ENCODE results near the gene LGALS9. TPM values are rescaled to one million over a fixed set of nuclear protein-coding genes. Genes with fewer than 3 reads are reported as not detected.
"Not testable (repeated sequence)": the region's sequence is repeated elsewhere in the genome, so short reads cannot be mapped to it uniquely, and the experiment has no call there.

LGALS9 gene
- total RNA-seq, 1 donor from 2014 or later, result 9.4 TPM

GRCh38 chr17:27670791-27671590, 40.0 kb downstream of the LGALS9 start:
- H3K4me1 Mint-ChIP-seq (ENCODE audit: low read depth, unreplicated experiment), result no peaks in the 10 kb centered on the region
- H3K36me3 Mint-ChIP-seq (ENCODE audit: low read depth, unreplicated experiment), result peaks cover 2% of the 10 kb centered on the region
- Histone ChIP-seq H3K9me3 (ENCODE audit: insufficient read depth, low read depth, low read length) (no peaks in the 10 kb centered on the region), H4K20me1 (ENCODE audit: insufficient read depth, low read length) (no peaks in the 10 kb centered on the region), H3K9ac (ENCODE audit: low read length) (no peak overlapping the region), H3K4me3 (ENCODE audit: insufficient read depth, low read depth, low read length) (no peak overlapping the region), H3K27ac (ENCODE audit: low read depth, low read length) (no peak overlapping the region), H2AFZ (ENCODE audit: low read depth, low read length) (no peak overlapping the region), H3K79me2 (ENCODE audit: insufficient read depth, low read length) (no peaks in the 10 kb centered on the region), H3K36me3 (ENCODE audit: insufficient read depth, low read length) (no peaks in the 10 kb centered on the region), H3K4me1 (ENCODE audit: insufficient read depth, low read length) (no peaks in the 10 kb centered on the region), H3K4me2 (ENCODE audit: low read length) (no peak overlapping the region), H3K27me3 (ENCODE audit: insufficient read depth, low read length) (no peaks in the 10 kb centered on the region)
- DNase-seq (ENCODE audit: low read depth) (no peak), FAIRE-seq (no peak)
- peaks cover 31% of the 10 kb centered on the region for H3K27me3 Mint-ChIP-seq (ENCODE audit: low read depth, unreplicated experiment)
- TF ChIP-seq EZH2 (IDR thresholded peaks at IDR 0.05; ENCODE audit: insufficient read depth, low read length), result no peak
- no peak for TF ChIP-seq CTCF (IDR thresholded peaks at IDR 0.05; ENCODE audit: insufficient read depth, low read depth, low read length)
- H3K4me3 Mint-ChIP-seq (ENCODE audit: unreplicated experiment), result no peak overlapping the region
- no peaks in the 10 kb centered on the region for H3K9me3 Mint-ChIP-seq (ENCODE audit: unreplicated experiment)
- no peak overlapping the region for H3K27ac Mint-ChIP-seq (ENCODE audit: unreplicated experiment)

DNA sequence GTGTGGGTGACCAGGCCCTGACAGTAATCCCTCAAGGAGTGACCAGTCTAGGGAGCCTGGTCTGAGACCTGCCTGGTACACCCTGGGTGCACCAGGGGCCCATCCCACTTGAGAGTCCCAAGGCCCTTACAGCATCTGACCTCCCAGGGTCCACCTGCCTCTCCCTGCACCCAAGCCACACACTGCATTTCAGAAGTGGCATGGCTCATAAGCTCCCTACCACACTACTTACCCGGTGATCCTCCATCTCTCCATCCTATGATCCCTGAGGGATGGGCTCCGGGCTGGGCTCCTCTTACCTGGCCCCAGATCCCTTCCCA, 40.6 kb downstream of the LGALS9 start:
- Mint-ChIP-seq H3K27me3 (ENCODE audit: low read depth, unreplicated experiment) (peaks cover 33% of the 10 kb centered on the region), H3K27ac (ENCODE audit: unreplicated experiment) (no peak overlapping the region), H3K36me3 (ENCODE audit: low read depth, unreplicated experiment) (peaks cover 2% of the 10 kb centered on the region), H3K4me1 (ENCODE audit: low read depth, unreplicated experiment) (no peaks in the 10 kb centered on the region), H3K9me3 (ENCODE audit: unreplicated experiment) (no peaks in the 10 kb centered on the region), H3K4me3 (ENCODE audit: unreplicated experiment) (no peak overlapping the region)
- TF ChIP-seq CTCF (IDR thresholded peaks at IDR 0.05; ENCODE audit: insufficient read depth, low read depth, low read length) (no peak), EZH2 (IDR thresholded peaks at IDR 0.05; ENCODE audit: insufficient read depth, low read length) (no peak)
- no peak overlapping the region for H2AFZ ChIP-seq (ENCODE audit: low read depth, low read length)
- no peak overlapping the region for H3K4me3 ChIP-seq (ENCODE audit: insufficient read depth, low read depth, low read length)
- H3K9ac ChIP-seq (ENCODE audit: low read length), result no peak overlapping the region
- H3K9me3 ChIP-seq (ENCODE audit: insufficient read depth, low read depth, low read length), result no peaks in the 10 kb centered on the region
- H3K27ac ChIP-seq (ENCODE audit: low read depth, low read length), result no peak overlapping the region
- no peaks in the 10 kb centered on the region for H4K20me1 ChIP-seq (ENCODE audit: insufficient read depth, low read length)
- no peak overlapping the region for H3K4me2 ChIP-seq (ENCODE audit: low read length)
- DNase-seq (ENCODE audit: low read depth) (no peak), FAIRE-seq (no peak)
- H3K36me3 ChIP-seq (ENCODE audit: insufficient read depth, low read length), result no peaks in the 10 kb centered on the region
- H3K79me2 ChIP-seq (ENCODE audit: insufficient read depth, low read length), result no peaks in the 10 kb centered on the region
- no peaks in the 10 kb centered on the region for H3K4me1 ChIP-seq (ENCODE audit: insufficient read depth, low read length)
- no peaks in the 10 kb centered on the region for H3K27me3 ChIP-seq (ENCODE audit: insufficient read depth, low read length)

GRCh38 chr17:27671977-27672480, 41.0 kb downstream of the LGALS9 start:
- not testable (repeated sequence) for H3K27ac Mint-ChIP-seq (ENCODE audit: unreplicated experiment); H3K4me3 Mint-ChIP-seq (ENCODE audit: unreplicated experiment); H3K4me3 ChIP-seq (ENCODE audit: insufficient read depth, low read depth, low read length); H3K4me1 Mint-ChIP-seq (ENCODE audit: low read depth, unreplicated experiment); H3K27me3 ChIP-seq (ENCODE audit: insufficient read depth, low read length); H3K9me3 ChIP-seq (ENCODE audit: insufficient read depth, low read depth, low read length); FAIRE-seq; H3K9ac ChIP-seq (ENCODE audit: low read length); DNase-seq (ENCODE audit: low read depth); H3K4me2 ChIP-seq (ENCODE audit: low read length); H3K27ac ChIP-seq (ENCODE audit: low read depth, low read length); H3K36me3 ChIP-seq (ENCODE audit: insufficient read depth, low read length); H3K9me3 Mint-ChIP-seq (ENCODE audit: unreplicated experiment); H3K36me3 Mint-ChIP-seq (ENCODE audit: low read depth, unreplicated experiment); H3K79me2 ChIP-seq (ENCODE audit: insufficient read depth, low read length); H3K4me1 ChIP-seq (ENCODE audit: insufficient read depth, low read length); H4K20me1 ChIP-seq (ENCODE audit: insufficient read depth, low read length); H2AFZ ChIP-seq (ENCODE audit: low read depth, low read length)
- peaks cover 36% of the 10 kb centered on the region for H3K27me3 Mint-ChIP-seq (ENCODE audit: low read depth, unreplicated experiment)
